ENCODE results near the gene CD244. TPM values are rescaled to one million over a fixed set of nuclear protein-coding genes. Genes with fewer than 3 reads are reported as not detected.
"Not testable (repeated sequence)": the region's sequence is repeated elsewhere in the genome, so short reads cannot be mapped to it uniquely, and the experiment has no call there.

Gene CD244
- total RNA-seq, 1 donor from 2014 or later = 0.70 TPM

DNA sequence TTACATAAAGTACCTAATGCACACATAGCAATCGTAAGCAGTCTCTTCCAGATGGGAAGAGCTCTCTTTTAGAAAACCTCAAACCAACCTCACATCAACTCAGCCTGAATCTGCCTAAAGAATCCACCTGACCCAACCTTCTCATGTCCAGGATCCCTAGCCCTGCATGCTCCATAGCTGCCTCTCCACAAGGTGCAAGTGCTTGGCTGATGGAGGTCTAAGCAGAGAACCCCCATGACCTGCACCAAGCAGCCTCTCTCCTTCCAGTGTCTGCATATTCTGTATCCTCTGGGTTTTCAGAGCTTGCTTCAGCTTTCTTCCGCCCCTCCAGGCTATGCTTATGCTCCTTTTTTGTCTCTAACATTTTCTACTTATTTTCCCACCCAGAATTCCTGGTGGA, 64.2 kb downstream of the CD244 start:
- ATAC-seq = no peak
- no peak for DNase-seq (ENCODE audit: missing footprints)
- intact Hi-C loops (cut with DNase I) = no loop called here

DNA sequence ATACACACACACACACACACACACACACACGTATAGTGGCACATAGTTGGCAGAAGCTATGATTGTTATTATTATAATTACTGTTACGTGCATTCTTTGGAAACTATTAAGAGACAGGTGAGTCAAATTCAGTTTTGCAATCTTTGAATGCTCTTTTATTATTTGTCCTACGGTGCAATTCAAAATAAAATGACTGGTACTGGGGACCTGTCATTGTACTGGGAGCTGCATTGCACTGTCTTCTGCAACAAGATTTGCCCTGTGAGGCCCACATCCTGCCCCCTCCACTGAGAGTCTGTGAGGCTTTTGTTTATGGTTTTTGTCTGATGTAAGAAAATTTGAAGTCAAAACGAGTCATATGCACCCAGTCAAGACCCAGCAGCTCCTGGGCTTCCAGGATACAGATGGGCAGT, 64.8 kb downstream of the CD244 start:
- intact Hi-C loops (cut with DNase I) = no loop called here
- no peak for DNase-seq (ENCODE audit: missing footprints)
- ATAC-seq = no peak

DNA sequence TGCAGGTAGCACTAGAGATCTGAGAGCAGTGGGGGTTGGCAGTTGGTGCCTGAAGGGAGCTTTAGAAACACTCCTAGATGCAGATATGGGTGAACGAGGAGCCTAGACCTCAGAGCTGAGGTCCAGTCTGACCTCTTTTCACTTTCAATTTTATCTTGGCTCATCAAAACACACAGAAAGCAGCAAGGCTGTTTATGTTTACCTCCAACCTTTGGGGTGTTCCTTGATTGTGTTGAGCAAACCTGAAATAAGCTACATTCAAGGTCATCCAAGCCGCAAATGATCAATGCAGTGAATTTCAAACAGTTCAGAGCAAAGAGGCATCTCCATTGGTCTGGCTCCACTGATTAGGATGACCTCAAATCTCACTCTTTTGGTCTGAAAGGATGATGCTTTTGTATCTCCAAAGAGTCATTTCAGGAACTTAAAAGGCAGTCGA, 65.4 kb downstream of the CD244 start:
- DNase-seq (ENCODE audit: missing footprints) = no peak
- no peak for ATAC-seq
- intact Hi-C loops (cut with DNase I) = no loop called here

DNA sequence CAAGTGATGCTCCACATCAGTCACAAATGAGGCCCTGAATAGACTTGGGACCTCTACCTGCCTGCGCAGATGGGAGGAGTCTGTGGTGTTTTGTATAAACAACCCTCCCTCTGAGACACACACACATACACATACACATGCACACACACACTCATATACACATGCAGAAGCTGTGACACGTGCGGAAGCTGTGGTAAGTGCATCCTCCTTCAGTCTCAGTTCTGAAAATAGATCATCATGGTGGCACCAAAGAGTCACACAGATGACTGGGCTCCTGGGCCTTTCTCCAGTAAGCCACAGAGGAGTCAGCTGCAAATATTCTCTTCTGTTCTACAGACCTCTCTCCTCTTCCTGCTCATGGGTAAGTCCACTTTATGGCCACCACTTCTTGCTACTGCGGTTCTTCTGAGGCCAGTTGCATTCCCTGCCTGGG, 66.7 kb downstream of the CD244 start, which contains the start of gene LY9:
Gene LY9, plus strand, starts transcription at position 224 of the 433 bp plus-strand sequence. Its CDS starts 14 bp downstream, at position 238.
- ATAC-seq = peak; percentile 16

DNA sequence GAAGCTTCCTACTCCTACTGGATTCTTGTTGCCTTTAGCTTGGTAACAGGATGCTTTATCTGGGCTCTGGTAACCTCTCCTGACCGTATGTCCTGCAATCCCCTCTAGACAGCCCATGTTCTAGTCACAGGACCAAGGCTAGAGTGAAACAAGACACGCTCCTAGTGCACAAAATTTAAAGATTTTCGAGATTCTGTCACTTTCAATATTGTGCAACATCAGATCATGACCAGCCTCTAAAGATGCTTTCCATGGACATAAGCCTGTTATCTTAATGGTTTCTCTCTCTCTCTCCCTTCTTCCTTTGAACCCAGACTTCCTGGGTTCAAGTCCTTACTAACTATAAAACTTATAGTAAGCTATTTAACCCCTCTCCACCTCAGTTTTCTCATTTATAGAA, 68.3 kb downstream of the CD244 start:
- DNase-seq (ENCODE audit: missing footprints) (no peak), ATAC-seq (no peak)
- intact Hi-C loops (cut with DNase I) = no loop called here

More for the DNA sequence above, 66.7 kb downstream of the CD244 start, which contains the start of gene LY9:
- intact Hi-C loops (cut with DNase I) = no loop called here
- no peak for DNase-seq (ENCODE audit: missing footprints)

DNA sequence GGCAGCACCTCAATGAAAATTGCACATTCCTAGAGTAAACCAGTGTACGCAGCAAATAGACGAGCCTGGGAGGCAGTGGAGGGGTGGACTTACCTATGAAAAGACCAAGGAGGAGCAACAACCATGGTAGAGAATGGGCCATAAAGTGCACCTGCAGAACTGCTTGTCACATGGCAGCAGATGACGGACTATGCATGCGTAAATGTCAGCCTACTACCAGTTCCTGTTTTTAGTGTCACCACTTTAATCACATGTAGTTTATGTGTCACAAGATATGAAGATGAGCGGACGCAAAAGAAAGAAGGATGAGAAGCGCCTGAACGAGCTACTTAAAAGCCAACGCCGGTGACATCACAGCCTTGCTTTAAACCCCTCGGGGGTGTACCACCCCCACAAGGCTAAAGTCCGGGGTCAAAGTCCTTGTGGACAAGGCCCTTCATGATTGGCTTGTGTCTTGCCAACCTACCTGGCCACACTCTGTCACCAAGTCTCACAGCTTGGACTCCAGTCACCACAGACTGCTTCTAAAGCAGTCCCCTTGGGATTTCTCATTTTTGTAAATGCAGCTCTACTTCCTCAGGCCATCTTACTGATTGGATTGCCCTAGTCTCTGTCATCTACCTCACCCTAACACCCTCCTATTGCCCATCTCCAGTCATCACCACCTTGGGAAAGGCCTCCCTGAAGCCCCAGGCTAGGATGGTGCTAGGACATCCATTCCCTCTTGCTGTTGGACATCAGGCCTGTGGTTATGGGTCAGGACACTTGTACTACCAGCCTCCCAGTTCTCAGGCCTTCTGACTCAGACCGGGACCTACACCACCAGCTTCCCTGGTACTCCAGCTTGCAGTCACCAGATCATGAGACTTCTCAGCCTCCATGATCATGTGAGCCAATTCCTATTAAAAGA, 72.7 kb downstream of the CD244 start:
- DNase-seq (ENCODE audit: missing footprints) (no peak), ATAC-seq (no peak)
- intact Hi-C loops (cut with DNase I) = no loop called here

DNA sequence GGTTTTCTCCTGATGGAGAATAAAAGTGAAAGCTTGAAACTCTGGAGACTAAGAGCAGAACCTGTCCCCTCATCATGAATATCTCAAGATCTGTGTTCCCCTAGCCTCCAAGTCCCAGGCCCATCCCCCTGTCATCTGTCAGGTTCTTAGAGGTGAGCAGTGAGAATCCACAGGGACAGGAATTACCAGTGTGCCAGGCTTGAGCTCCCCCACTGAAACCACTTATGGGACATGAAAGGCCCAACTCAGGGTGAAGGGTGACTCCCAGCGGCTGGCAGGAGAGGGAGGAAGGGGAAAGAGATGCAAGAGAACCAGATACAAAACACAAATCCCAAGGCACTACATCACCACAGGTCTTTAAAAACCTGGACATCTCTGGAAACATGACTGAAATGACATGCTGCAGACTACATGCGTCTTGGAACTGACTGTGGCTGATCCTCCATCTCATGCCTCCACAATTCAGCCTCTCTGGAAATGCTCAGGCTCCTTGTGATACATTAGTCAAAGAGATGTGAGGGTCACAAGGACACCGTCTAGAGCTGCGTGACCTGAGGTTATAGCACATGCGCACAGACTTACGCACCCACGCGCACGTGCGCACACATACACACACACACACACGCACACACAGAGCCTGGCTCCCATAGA, 73.5 kb downstream of the CD244 start:
- DNase-seq (ENCODE audit: missing footprints) = no peak
- no peak for ATAC-seq
- intact Hi-C loops (cut with DNase I) = no loop called here

DNA sequence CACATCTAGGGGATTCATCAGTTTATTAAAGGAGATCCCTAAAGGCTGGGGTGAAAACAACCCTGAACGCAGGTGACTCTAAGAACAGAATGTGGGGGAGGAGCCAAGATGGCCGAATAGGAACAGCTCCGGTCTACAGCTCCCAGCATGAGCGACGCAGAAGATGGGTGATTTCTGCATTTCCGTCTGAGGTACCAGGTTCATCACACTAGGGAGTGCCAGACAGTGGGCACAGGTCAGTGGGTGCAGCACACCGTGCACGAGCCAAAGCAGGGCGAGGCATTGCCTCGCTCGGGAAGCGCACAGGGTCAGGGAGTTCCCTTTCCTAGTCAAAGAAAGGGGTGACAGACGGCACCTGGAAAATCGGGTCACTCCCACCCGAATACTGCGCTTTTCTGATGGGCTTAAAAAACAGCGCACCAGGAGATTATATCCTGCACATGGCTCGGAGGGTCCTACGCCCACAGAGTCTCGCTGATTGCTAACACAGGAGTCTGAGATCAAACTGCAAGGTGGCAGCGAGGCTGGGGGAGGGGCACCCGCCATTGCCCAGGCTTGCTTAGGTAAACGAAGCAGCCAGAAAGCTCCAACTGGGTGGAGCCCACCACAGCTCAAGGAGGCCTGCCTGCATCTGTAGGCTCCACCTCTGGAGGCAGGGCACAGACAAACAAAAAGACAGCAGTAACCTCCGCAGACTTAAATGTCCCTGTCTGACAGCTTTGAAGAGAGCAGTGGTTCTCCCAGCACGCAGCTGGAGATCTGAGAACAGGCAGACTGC, 79.5 kb downstream of the CD244 start:
- ATAC-seq; intact Hi-C loops (cut with DNase I); DNase-seq (ENCODE audit: missing footprints): not testable (repeated sequence)

DNA sequence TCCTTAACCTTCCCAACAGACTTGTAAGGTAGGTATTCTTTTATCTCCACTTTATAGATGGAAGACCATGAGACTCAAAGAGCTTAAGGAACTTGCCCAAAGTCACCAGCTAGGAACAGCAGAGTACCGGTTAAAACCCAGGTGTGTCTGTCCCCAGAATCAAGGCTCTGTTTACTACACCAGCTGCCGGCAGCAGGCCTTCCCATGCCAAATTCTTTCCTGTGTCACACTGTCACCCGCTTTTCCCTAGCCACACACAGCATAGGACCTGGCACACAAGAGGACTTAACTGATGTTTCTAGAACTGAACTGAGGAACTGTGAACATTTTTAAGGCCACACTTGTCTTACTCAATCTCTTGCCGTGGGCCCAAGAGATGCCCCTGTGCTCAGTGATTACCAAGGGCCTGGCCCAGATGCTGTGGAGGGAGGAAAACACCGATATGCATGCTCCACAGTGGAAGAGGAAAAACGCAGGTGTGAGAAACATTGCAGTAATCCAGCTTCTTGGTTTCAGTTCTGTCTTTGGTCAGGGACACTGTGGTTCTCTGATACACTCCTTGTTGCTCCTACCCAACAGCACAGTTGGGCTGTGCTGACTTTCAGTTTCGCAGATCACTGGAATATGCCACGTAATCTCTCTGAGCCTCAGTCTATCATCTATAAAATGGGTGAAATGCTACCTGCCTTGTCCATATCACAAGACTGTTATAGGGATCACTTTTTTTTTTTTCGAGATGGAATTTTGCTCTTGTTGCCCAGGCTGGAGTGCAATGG, 80.6 kb downstream of the CD244 start:
- intact Hi-C loops (cut with DNase I) = no loop called here
- DNase-seq (ENCODE audit: missing footprints) (no peak), ATAC-seq (no peak)

DNA sequence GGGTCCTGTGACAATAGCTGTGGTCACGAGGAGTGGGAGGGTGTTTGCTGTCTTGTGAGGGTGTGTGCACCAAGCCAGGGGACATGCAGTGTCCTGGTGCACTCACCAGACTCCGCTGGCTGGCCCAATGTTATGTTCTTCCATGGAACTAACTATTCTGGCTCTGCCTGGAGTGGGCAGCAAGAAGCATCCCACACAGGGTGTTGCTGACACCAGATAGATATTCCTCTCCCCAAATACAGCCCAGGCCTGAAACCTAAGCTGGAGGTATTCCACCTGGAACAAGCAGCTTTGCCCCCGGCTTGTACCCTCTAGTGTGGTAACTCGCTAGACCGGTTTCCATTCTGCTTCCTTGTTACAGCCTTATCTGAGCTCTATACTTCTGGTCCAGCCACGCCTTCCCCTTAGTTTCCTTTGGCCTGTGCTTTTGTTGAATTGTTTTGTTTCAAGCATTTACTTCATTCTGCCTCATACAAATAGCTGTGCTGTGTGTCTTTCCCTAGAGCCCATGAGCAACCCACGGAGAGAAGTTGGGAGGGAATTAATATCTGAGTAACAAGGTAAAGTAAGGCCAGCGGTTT, 81.4 kb downstream of the CD244 start:
- ATAC-seq = no peak
- intact Hi-C loops (cut with DNase I) = no loop called here
- no peak for DNase-seq (ENCODE audit: missing footprints)

DNA sequence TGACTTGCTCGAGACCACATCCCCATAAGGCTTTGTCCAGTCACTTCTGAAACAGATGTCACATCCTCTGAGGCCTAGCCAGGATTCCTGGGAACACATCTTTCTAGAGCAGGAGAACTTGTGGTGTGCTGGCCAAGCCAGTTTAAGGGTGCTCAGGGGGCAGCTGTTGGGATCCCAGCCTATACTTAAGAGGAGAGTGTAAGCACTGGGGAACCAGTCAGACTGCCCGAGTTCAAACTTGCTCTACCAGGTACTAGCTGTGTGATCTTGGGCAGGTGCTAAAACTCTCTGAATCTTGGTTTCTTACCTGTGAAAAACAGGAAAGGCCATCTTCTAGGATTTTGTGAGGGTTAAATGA, 82.3 kb downstream of the CD244 start:
- intact Hi-C loops (cut with DNase I) = no loop called here
- no peak for DNase-seq (ENCODE audit: missing footprints)
- ATAC-seq = no peak

Other genes starting within 250 kb of the CD244 start
- gene SLAMF1, start 215.8 kb downstream of the CD244 start, total RNA-seq = 0.24 TPM
- gene CD48, start 151.1 kb downstream of the CD244 start, total RNA-seq = 2.0 TPM
- 0.46 TPM for gene SLAMF7, start 123.6 kb downstream of the CD244 start, total RNA-seq
- not detected for gene LY9, start 66.7 kb downstream of the CD244 start, total RNA-seq
- 9.2 TPM for gene ITLN1, start 22.3 kb upstream of the CD244 start, total RNA-seq
- gene ITLN2, start 91.9 kb upstream of the CD244 start, total RNA-seq = not detected
- gene F11R, start 158.3 kb upstream of the CD244 start, total RNA-seq = 9.8 TPM
- gene TSTD1, start 176.1 kb upstream of the CD244 start, total RNA-seq = 10.5 TPM
- 33.7 TPM for gene USF1, start 183.1 kb upstream of the CD244 start, total RNA-seq
- 3.7 TPM for gene ARHGAP30, start 207.0 kb upstream of the CD244 start, total RNA-seq
- not detected for gene NECTIN4, start 226.7 kb upstream of the CD244 start, total RNA-seq
- gene KLHDC9, start 235.5 kb upstream of the CD244 start, total RNA-seq = 6.5 TPM

Data from Right ventricle myocardium inferior (tissue), 1 donor.